HCT116 (cell line): Measurements from ENCODE around the gene AACS. TPM values are rescaled to one million over a fixed set of nuclear protein-coding genes. Genes with fewer than 3 reads are reported as not detected.

Experiments used
- ATAC-seq: fragments of 200-7000 bp; cut with Tn5 transposase; 2 replicates; pipeline ENCODE4 v1.9.1; 2020; ENCODE audit warnings: mild to moderate bottlenecking, moderate library complexity
- BruUV-seq: library from RNA; stranded (reverse); fragments of 400-500 nt; replicated peaks from 2 replicates; lab custom pipeline; 2021; lab: Mats Ljungman, UMichigan
- CTCF ChIA-PET: fragments of 300-600 bp; sonication (Branson Sonifier 250); formaldehyde crosslinking; loops from one replicate; lab custom pipeline; 2021; ENCODE audit warnings: antibody characterized with exemption; lab: Charles Lee
- POLR2A ChIA-PET: fragments of 300-600, 350-600 bp; sonication (Branson Sonifier 250); formaldehyde crosslinking; loops from one replicate; lab custom pipeline; 2021; ENCODE audit warnings: antibody characterized with exemption; lab: Charles Lee
- RAD21 ChIA-PET, 2 experiments: fragments of 300-600 bp; sonication (Branson Sonifier 250); formaldehyde crosslinking; loops; one replicate each; lab custom pipeline; 2023; ENCODE audit warnings: low total read pairs in 2 of 2; ENCODE audit not compliant: uncharacterized antibody in 2 of 2, unreplicated experiment in 2 of 2, low non-redundant PET in 1 of 2; lab: Charles Lee
- DNase-seq: peaks from one replicate; pipeline ENCODE4 v3.0.0-alpha.2; 2010; ENCODE audit warnings: low read depth, low spot score
- H2AFZ ChIP-seq: fragments of 200-600 bp; shearing (Covaris generic), sonication (generic); 2 replicates; pipeline ENCODE4 v1.6.1; 2017; ENCODE audit warnings: low read depth, mixed run types, mixed read lengths, antibody characterized with exemption, low read length; ENCODE audit not compliant: poor library complexity, severe bottlenecking
- H3K27ac ChIP-seq: 2 replicates; pipeline ENCODE4 v1.5.1; 2012; ENCODE audit warnings: low read depth, low read length
- H3K27me3 ChIP-seq: fragments of 200-600 bp; sonication (generic); 2 replicates; pipeline ENCODE4 v1.6.1; 2016; ENCODE audit warnings: mixed run types, low read length, mixed read lengths; ENCODE audit not compliant: insufficient read depth
- H3K36me3 ChIP-seq, 2 experiments: fragments of 200-500 bp in 1 of 2; fragments of 200-600 bp in 1 of 2; sonication (Bioruptor generic) in 1 of 2; sonication (generic) in 1 of 2; 2 replicates each; pipeline versions ENCODE4 v1.5.1 to v1.6.1; 2014 to 2016; ENCODE audit warnings: low read length in 2 of 2, inconsistent platforms in 1 of 2, mixed read lengths in 1 of 2, mixed run types in 1 of 2; ENCODE audit not compliant: insufficient read depth in 2 of 2, control insufficient read depth in 1 of 2
- H3K4me1 ChIP-seq, 2 experiments: fragments of 200-600 bp in 1 of 2; sonication (generic) in 1 of 2; 2 replicates each; pipeline versions ENCODE4 v1.5.1 to v1.6.1; 2012 to 2017; ENCODE audit warnings: low read length in 2 of 2, inconsistent platforms in 1 of 2, mild to moderate bottlenecking in 1 of 2, mixed read lengths in 1 of 2, mixed run types in 1 of 2, moderate library complexity in 1 of 2; ENCODE audit not compliant: insufficient read depth in 2 of 2, control insufficient read depth in 1 of 2
- H3K4me2 ChIP-seq: fragments of 200-600 bp; sonication (generic); 2 replicates; pipeline ENCODE4 v1.6.1; 2017; ENCODE audit warnings: mixed run types, low read length, mixed read lengths
- H3K4me3 ChIP-seq, 2 experiments: fragments of 200-600 bp in 1 of 2; sonication (generic) in 1 of 2; replicated peaks in 1 of 2; 2 replicates each; pipeline ENCODE4 v1.5.1; 2011 to 2016; ENCODE audit warnings: low read length in 2 of 2, control low read depth in 1 of 2, low read depth in 1 of 2, mild to moderate bottlenecking in 1 of 2, mixed read lengths in 1 of 2, mixed run types in 1 of 2
- H3K79me2 ChIP-seq: fragments of 200-600 bp; sonication (generic); 2 replicates; pipeline ENCODE4 v1.6.1; 2017; ENCODE audit warnings: mild to moderate bottlenecking, mixed run types, low read length, moderate library complexity, mixed read lengths; ENCODE audit not compliant: insufficient read depth
- H3K9ac ChIP-seq: fragments of 200-600 bp; sonication (generic); 2 replicates; pipeline ENCODE4 v1.6.1; 2016; ENCODE audit warnings: low read length, mixed read lengths
- H3K9me2 ChIP-seq: fragments of 200-600 bp; sonication (generic), shearing (Covaris generic); 2 replicates; pipeline ENCODE4 v1.6.1; 2017; ENCODE audit warnings: mixed run types, mild to moderate bottlenecking, moderate library complexity; ENCODE audit not compliant: insufficient read depth
- H3K9me3 ChIP-seq, 2 experiments: fragments of 200-500 bp in 1 of 2; fragments of 200-600 bp in 1 of 2; sonication (Bioruptor generic) in 1 of 2; sonication (generic) in 1 of 2; 2 replicates each; pipeline ENCODE4 v1.6.1; 2014 to 2017; ENCODE audit warnings: low read length in 2 of 2, mixed read lengths in 2 of 2, inconsistent platforms in 1 of 2, low read depth in 1 of 2, mild to moderate bottlenecking in 1 of 2, mixed run types in 1 of 2, moderate library complexity in 1 of 2; ENCODE audit not compliant: control insufficient read depth in 1 of 2, insufficient read depth in 1 of 2
- H4K20me1 ChIP-seq: fragments of 200-600 bp; sonication (generic), shearing (Covaris generic); 2 replicates; pipeline ENCODE4 v1.6.1; 2017; ENCODE audit warnings: mixed run types, mild to moderate bottlenecking, moderate library complexity; ENCODE audit not compliant: insufficient read depth
- CBX3 ChIP-seq: IDR thresholded peaks from 2 replicates; pipeline ENCODE4 v1.6.1; 2012; ENCODE audit warnings: low read depth
- CEBPB ChIP-seq: IDR thresholded peaks from 2 replicates; pipeline ENCODE4 v1.6.1; 2012; ENCODE audit warnings: low read depth
- EGR1 ChIP-seq: IDR thresholded peaks from 2 replicates; pipeline ENCODE4 v1.6.1; 2012; ENCODE audit warnings: low read depth
- EZH2 ChIP-seq: fragments of 200-600 bp; sonication (generic); IDR thresholded peaks from 2 replicates; pipeline ENCODE4 v1.6.1; 2017; ENCODE audit warnings: antibody characterized with exemption, mixed run types
- EZH2phosphoT487 ChIP-seq: fragments of 200-600 bp; IDR thresholded peaks from 2 replicates; pipeline ENCODE4 v1.6.1; 2018; ENCODE audit warnings: antibody characterized with exemption, borderline replicate concordance
- FOSL1 ChIP-seq: IDR thresholded peaks from 2 replicates; pipeline ENCODE4 v1.6.1; 2012; ENCODE audit warnings: low read depth
- JUND ChIP-seq: IDR thresholded peaks from 2 replicates; pipeline ENCODE4 v1.6.1; 2012
- MAX ChIP-seq: IDR thresholded peaks from 2 replicates; pipeline ENCODE4 v1.6.1; 2012
- POLR2A ChIP-seq: IDR thresholded peaks from 2 replicates; pipeline ENCODE4 v1.7.0; 2011; ENCODE audit warnings: borderline replicate concordance; ENCODE audit not compliant: insufficient read depth, insufficient read length; ENCODE audit errors: extremely low read depth
- POLR2AphosphoS5 ChIP-seq: IDR thresholded peaks from 2 replicates; pipeline ENCODE4 v1.6.1; 2011; ENCODE audit warnings: mild to moderate bottlenecking, low read depth, low read length, moderate library complexity
- RAD21 ChIP-seq: IDR thresholded peaks from 2 replicates; pipeline ENCODE4 v1.6.1; 2012; ENCODE audit warnings: low read depth, mild to moderate bottlenecking
- SIN3A ChIP-seq: IDR thresholded peaks from 2 replicates; pipeline ENCODE4 v1.6.1; 2012; ENCODE audit warnings: low read depth
- TCF7L2 ChIP-seq: IDR thresholded peaks from 2 replicates; pipeline ENCODE4 v1.7.0; 2011; ENCODE audit warnings: borderline replicate concordance, inconsistent platforms; ENCODE audit not compliant: insufficient read depth, insufficient read length; ENCODE audit errors: extremely low read depth
- YY1 ChIP-seq: IDR thresholded peaks from 2 replicates; pipeline ENCODE4 v1.6.1; 2011; ENCODE audit warnings: low read length, low read depth, moderate library complexity, mild to moderate bottlenecking; ENCODE audit not compliant: insufficient replicate concordance; ENCODE audit errors: extremely low read depth
- ZBTB33 ChIP-seq: IDR thresholded peaks from 2 replicates; pipeline ENCODE4 v1.6.1; 2011; ENCODE audit warnings: mild to moderate bottlenecking, low read length, moderate library complexity; ENCODE audit not compliant: insufficient replicate concordance; ENCODE audit errors: extremely low read depth
- ZFX ChIP-seq: fragments of 450-650 bp; IDR thresholded peaks from 2 replicates; pipeline ENCODE4 v1.6.1; 2017
- ZNF274 ChIP-seq: fragments of 200-500 bp; sonication (Bioruptor generic); IDR thresholded peaks from 2 replicates; pipeline ENCODE4 v1.6.1; 2014; ENCODE audit warnings: mild to moderate bottlenecking, low read depth, low read length, inconsistent platforms
- intact Hi-C: fragments of 100-400 bp; cut with micrococcal nuclease; formaldehyde crosslinking; loops from 2 replicates; pipeline ENCODE4 v1.10.0; 2022
- total RNA-seq: library from RNA; stranded (reverse); gene quantifications from one replicate; pipeline ENCODE4 v1.2.1, GENCODE V29; 2021; ENCODE audit not compliant: unreplicated experiment
- TF ChIP-seq, protein P1 (sequence below): IDR thresholded peaks from 2 replicates; pipeline ENCODE4 v1.6.1; 2012
- TF ChIP-seq, protein P2 (sequence below): IDR thresholded peaks from 2 replicates; pipeline ENCODE4 v1.6.1; 2012; ENCODE audit warnings: low read depth
- TF ChIP-seq, protein P3 (sequence below), 3 experiments: fragments of 200-600 bp in 1 of 3; sonication (generic) in 1 of 3; IDR thresholded peaks in 2 of 3; conservative IDR thresholded peaks in 1 of 3; 2 replicates each; pipeline ENCODE4 v1.5.1; 2012 to 2017; ENCODE audit warnings: low read depth in 2 of 3, low read length in 2 of 3, antibody characterized with exemption in 1 of 3, borderline replicate concordance in 1 of 3, control low read depth in 1 of 3, mild to moderate bottlenecking in 1 of 3, mixed read lengths in 1 of 3, mixed run types in 1 of 3, moderate library complexity in 1 of 3; ENCODE audit not compliant: insufficient read depth in 1 of 3

AACS gene
- total RNA-seq, 1 experiment from 2014 or later: 16.0 TPM

DNA sequence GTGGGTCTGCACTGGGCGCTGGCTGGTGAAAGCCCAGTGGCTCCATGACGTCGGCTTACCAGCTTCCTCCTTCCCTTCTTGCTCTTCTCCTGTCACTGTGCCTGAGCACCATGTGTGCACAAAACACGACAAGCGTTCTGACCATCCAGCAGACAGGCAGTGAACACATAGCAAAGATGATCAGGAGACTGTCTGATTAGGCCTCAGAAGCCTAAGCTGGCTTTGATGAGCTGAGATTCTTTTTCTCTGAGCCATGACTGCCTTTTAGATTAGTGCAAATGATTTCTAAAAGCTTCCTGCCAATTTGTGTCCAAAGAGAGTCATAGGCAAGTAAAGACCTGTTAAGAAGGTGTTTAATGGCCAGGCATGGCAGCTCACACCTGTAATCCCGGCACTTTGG is 83.1 kb downstream of the AACS start:
- RAD21 ChIA-PET: no interaction called here
- Histone ChIP-seq H3K9me2 (no peaks in the 10 kb centered on the region), H4K20me1 (no peaks in the 10 kb centered on the region), H2AFZ (no peak overlapping the region), H3K79me2 (no peaks in the 10 kb centered on the region), H3K4me3 (no peak overlapping the region), H3K27ac (no peak overlapping the region), H3K9ac (no peak overlapping the region), H3K27me3 (no peaks in the 10 kb centered on the region), H3K4me1 (no peaks in the 10 kb centered on the region), H3K36me3 (no peaks in the 10 kb centered on the region)
- intact Hi-C loops: no loop called here
- ATAC-seq: no peak
- POLR2A ChIA-PET: no interaction called here
- CTCF ChIA-PET: no interaction called here
- TF ChIP-seq SIN3A: no peak
- no peak for TF ChIP-seq EGR1
- no peak for TF ChIP-seq POLR2A
- TF ChIP-seq CBX3: no peak
- TF ChIP-seq RAD21: no peak
- no peak for TF ChIP-seq ZFX
- TF ChIP-seq EZH2phosphoT487: no peak
- no peak for TF ChIP-seq ZNF274
- no peak for TF ChIP-seq MAX
- no peak for TF ChIP-seq EZH2
- no peak for TF ChIP-seq POLR2AphosphoS5
- no peak for TF ChIP-seq JUND
- TF ChIP-seq, protein P1, sequence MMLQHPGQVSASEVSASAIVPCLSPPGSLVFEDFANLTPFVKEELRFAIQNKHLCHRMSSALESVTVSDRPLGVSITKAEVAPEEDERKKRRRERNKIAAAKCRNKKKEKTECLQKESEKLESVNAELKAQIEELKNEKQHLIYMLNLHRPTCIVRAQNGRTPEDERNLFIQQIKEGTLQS: no peak
- TF ChIP-seq, protein P2, sequence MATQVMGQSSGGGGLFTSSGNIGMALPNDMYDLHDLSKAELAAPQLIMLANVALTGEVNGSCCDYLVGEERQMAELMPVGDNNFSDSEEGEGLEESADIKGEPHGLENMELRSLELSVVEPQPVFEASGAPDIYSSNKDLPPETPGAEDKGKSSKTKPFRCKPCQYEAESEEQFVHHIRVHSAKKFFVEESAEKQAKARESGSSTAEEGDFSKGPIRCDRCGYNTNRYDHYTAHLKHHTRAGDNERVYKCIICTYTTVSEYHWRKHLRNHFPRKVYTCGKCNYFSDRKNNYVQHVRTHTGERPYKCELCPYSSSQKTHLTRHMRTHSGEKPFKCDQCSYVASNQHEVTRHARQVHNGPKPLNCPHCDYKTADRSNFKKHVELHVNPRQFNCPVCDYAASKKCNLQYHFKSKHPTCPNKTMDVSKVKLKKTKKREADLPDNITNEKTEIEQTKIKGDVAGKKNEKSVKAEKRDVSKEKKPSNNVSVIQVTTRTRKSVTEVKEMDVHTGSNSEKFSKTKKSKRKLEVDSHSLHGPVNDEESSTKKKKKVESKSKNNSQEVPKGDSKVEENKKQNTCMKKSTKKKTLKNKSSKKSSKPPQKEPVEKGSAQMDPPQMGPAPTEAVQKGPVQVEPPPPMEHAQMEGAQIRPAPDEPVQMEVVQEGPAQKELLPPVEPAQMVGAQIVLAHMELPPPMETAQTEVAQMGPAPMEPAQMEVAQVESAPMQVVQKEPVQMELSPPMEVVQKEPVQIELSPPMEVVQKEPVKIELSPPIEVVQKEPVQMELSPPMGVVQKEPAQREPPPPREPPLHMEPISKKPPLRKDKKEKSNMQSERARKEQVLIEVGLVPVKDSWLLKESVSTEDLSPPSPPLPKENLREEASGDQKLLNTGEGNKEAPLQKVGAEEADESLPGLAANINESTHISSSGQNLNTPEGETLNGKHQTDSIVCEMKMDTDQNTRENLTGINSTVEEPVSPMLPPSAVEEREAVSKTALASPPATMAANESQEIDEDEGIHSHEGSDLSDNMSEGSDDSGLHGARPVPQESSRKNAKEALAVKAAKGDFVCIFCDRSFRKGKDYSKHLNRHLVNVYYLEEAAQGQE: no peak
- no peak for TF ChIP-seq TCF7L2
- no peak for TF ChIP-seq ZBTB33
- TF ChIP-seq FOSL1: no peak
- TF ChIP-seq, protein P3, sequence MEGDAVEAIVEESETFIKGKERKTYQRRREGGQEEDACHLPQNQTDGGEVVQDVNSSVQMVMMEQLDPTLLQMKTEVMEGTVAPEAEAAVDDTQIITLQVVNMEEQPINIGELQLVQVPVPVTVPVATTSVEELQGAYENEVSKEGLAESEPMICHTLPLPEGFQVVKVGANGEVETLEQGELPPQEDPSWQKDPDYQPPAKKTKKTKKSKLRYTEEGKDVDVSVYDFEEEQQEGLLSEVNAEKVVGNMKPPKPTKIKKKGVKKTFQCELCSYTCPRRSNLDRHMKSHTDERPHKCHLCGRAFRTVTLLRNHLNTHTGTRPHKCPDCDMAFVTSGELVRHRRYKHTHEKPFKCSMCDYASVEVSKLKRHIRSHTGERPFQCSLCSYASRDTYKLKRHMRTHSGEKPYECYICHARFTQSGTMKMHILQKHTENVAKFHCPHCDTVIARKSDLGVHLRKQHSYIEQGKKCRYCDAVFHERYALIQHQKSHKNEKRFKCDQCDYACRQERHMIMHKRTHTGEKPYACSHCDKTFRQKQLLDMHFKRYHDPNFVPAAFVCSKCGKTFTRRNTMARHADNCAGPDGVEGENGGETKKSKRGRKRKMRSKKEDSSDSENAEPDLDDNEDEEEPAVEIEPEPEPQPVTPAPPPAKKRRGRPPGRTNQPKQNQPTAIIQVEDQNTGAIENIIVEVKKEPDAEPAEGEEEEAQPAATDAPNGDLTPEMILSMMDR (IDR thresholded peaks at IDR 0.05 in 2 of 3, conservative IDR thresholded peaks at IDR 0.05 in 1 of 3; ENCODE audit: borderline replicate concordance in 1 of 3, insufficient read depth in 1 of 3, low read depth in 2 of 3, low read length in 2 of 3): no peak
- no peak for TF ChIP-seq YY1
- no peak for TF ChIP-seq CEBPB
- TF ChIP-seq, all 23 proteins: peak for 0
- DNase-seq: no peak
- BruUV-seq: no TSS peak
- no peaks in the 10 kb centered on the region for H3K9me3 ChIP-seq
- no peak overlapping the region for H3K4me2 ChIP-seq
